ENCODE results near the gene ATG16L1.

GRCh38 chr2:233314180-233314925, 62.9 kb downstream of the ATG16L1 start:
- TF ChIP-seq CTCF (IDR thresholded peaks at IDR 0.05; ENCODE audit: extremely low read depth in 1 of 2, insufficient read depth in 1 of 2, low read depth in 1 of 2, low read length in 2 of 2), result no peak
- TF ChIP-seq MAX (IDR thresholded peaks at IDR 0.05; ENCODE audit: insufficient read depth, insufficient read length), result no peak
- TF ChIP-seq EZH2 (IDR thresholded peaks at IDR 0.05; ENCODE audit: borderline replicate concordance, low read depth, low read length, severe bottlenecking), result no peak
- no peak for TF ChIP-seq POLR2A (IDR thresholded peaks at IDR 0.05; ENCODE audit: low read depth, low read length)
- TF ChIP-seq JUN (IDR thresholded peaks at IDR 0.05; ENCODE audit: borderline replicate concordance, insufficient read depth, insufficient read length, low read depth), result no peak
- TF ChIP-seq POLR2AphosphoS5 (IDR thresholded peaks at IDR 0.05; ENCODE audit: insufficient read depth, low read depth, low read length), result no peak
